ENCODE measurements around the gene FABP3. TPM values are rescaled to one million over a fixed set of nuclear protein-coding genes. Genes with fewer than 3 reads are reported as not detected.
A peak's percentile ranks its signal among the peaks of the same experiment; 100 is the strongest.

Gene FABP3
- 10 to 100 TPM; 12.6 to 30.1 (median 29.9) TPM for polyA plus RNA-seq

DNA sequence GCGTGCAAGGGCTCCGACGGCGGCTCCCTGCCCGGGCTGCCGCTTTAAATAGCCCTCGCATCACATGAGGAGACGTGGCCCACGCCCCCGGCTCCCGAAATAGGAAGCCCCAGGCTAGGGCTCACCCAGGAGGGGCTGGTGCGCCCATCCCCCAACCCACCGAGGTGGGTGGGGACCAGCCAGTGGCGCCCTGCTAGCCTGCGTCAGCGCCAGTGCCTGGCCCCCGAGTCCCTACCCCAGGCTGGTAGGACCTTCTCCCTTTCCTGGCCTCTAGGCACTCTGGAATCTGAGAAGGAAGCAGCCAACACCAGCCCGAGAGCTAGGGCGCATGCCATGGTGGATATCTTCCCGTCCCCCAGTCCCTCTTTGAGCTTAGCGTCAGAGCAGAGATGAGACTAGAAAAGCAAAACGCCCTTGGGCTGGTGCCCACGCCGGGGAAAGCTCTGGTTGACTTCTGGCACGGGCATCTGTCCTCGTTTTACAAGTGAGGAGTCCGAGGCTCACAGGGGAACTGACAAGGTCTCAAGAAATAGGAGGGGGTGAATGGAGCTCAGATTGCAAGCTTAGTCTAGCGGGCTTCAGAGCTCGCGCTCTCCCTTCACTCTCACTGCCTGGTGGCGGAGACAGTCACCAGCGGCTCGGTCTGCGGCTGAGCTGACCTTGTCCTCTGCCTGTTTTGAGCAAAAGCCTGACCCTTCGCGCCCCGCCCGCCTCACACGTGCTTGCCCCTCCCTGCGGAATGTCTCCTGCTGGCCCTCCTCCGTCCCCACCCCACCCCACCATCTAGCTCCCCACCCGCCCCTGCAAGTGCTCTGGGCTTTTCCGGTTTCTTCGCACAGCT is at the start of gene FABP3:
FABP3 (minus strand) TSS at position 21 of the 841 bp plus-strand sequence. CDS start 62 bp downstream, outside the sequence.
- H3K27ac ChIP-seq (ENCODE audit: low read depth, low read length), result peak within 1 kb of the TSS; percentile 84
- WGBS, 3 donors, result 2 to 13% (median 2%) methylated on average over 44 of the region's 44 CpGs

DNA sequence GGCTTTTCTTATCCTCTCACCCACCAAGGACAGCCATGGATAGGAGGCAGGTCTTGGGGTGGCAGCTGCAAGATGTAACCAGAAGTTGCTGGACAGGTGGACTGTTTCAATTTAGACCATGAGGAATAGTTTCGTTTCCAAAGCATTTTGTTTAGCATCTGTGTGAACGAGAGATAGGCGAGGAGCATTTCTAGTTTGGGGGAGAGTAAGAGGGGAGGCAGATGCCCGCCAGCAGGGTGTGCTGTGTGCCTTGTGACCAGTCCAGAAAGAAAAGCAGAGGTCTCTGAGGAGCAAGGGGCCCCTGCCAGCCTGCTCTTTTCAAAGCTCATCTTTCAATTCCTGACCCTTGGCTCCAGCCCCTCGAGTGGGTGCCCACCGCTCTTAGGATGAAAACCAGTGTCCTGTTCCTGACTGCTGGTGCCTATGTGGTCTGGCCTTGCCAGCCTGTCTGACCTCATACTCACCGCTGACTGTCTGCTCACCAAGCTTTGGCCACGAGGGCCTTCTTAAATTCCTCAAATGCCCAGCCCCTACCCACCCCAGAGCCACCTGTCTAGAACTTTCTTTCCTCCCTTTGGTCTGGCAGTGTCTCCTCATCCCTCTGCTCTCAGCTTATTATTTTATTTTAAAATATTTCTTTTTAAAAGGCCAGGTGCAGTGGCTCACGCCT is 48.6 kb upstream of the FABP3 start:
- 64 to 72% (median 65%) methylated on average over 9 of the region's 9 CpGs for WGBS, 3 donors
- H3K27ac ChIP-seq (ENCODE audit: low read depth, low read length), result no peak overlapping the region

- 81 to 87% (median 86%) methylated on average over 5 of the region's 5 CpGs for WGBS, 3 donors
- no peak overlapping the region for H3K27ac ChIP-seq (ENCODE audit: low read depth, low read length)
Observed at GRCh38 chr1:31420716-31421115, 47.8 kb upstream of the FABP3 start.

- 68 to 78% (median 70%) methylated on average over 4 of the region's 4 CpGs for WGBS, 3 donors
- H3K27ac ChIP-seq (ENCODE audit: low read depth, low read length), result no peak overlapping the region
Observed at GRCh38 chr1:31418626-31419323, 45.9 kb upstream of the FABP3 start.

- WGBS, 3 donors, result 87 to 88% (median 88%) methylated on average over 3 of the region's 3 CpGs
Observed at GRCh38 chr1:31417148-31417547, 44.3 kb upstream of the FABP3 start.

GRCh38 chr1:31416101-31416736 is 43.3 kb upstream of the FABP3 start:
- no peak overlapping the region for H3K27ac ChIP-seq (ENCODE audit: low read depth, low read length)
- 70 to 77% (median 74%) methylated on average over 7 of the region's 7 CpGs for WGBS, 3 donors

More at GRCh38 chr1:31417148-31417547, 44.3 kb upstream of the FABP3 start:
- H3K27ac ChIP-seq (ENCODE audit: low read depth, low read length), result no peak overlapping the region

- H3K27ac ChIP-seq (ENCODE audit: low read depth, low read length), result no peak overlapping the region
- WGBS, 3 donors, result 91 to 97% (median 96%) methylated on average over 2 of the region's 2 CpGs
Observed at GRCh38 chr1:31415658-31416057, 42.8 kb upstream of the FABP3 start.

DNA sequence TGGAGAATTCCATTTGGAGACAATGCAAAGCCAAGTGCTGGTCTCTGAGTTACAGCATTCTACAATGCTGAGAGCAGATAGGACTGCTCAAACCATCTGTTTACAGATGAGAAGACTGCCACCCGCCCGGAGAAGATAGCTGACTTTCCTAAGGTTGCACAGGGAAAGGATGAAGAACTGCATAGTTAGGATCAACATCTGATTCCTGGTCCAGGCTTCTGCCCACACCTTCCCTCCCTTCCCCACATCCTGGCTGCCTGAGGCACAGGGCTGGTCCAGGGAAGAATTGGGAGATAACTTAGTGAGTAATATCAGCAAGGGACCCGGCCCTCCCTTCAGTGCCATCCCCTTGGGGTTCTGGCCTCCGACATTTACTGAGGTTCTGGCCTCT is 42.1 kb upstream of the FABP3 start:
- WGBS, 3 donors, result 90 to 98% (median 93%) methylated on average over 4 of the region's 4 CpGs
- H3K27ac ChIP-seq (ENCODE audit: low read depth, low read length), result no peak overlapping the region

GRCh38 chr1:31413405-31414001 is 40.6 kb upstream of the FABP3 start:
- no peak overlapping the region for H3K27ac ChIP-seq (ENCODE audit: low read depth, low read length)
- WGBS, 3 donors, result 0 to 1% (median 0%) methylated on average over 46 to 54 of the region's 54 CpGs

- 1 to 3% (median 3%) methylated on average over 32 to 63 of the region's 63 CpGs for WGBS, 3 donors
- no peak within 1 kb of the TSS for H3K27ac ChIP-seq (ENCODE audit: low read depth, low read length)
Observed at GRCh38 chr1:31412732-31413404, 40.0 kb upstream of the FABP3 start, which contains the start of gene SERINC2. SERINC2 (plus strand) TSS chr1:31413213; CDS start chr1:31413266, 53 bp downstream.

DNA sequence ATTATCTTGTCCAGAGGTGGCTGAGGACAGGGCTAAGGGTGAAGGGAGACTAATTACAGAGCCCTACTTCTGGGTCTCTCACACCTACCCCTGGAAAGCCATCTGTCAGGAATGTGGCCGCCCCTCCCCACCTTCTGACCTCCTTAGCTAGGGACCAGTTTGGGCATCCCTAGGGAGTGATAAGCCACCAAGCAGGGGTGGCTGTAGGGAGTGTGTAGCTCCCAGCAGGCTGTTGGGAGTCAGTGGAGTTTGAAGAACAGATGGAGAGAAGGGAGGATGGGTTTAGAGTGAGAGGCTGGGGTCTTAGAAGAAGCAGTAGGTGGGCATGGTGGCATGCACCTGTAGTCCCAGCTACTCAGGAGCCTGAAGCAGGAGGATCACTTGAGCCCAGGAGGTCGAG is 39.3 kb upstream of the FABP3 start:
- H3K27ac ChIP-seq (ENCODE audit: low read depth, low read length), result no peak overlapping the region
- WGBS, 3 donors, result 55 to 75% (median 56%) methylated on average over 2 of the region's 2 CpGs

- 71 to 79% (median 79%) methylated on average over 4 of the region's 4 CpGs for WGBS, 3 donors
- no peak overlapping the region for H3K27ac ChIP-seq (ENCODE audit: low read depth, low read length)
Observed at GRCh38 chr1:31410871-31411270, 38.0 kb upstream of the FABP3 start.

DNA sequence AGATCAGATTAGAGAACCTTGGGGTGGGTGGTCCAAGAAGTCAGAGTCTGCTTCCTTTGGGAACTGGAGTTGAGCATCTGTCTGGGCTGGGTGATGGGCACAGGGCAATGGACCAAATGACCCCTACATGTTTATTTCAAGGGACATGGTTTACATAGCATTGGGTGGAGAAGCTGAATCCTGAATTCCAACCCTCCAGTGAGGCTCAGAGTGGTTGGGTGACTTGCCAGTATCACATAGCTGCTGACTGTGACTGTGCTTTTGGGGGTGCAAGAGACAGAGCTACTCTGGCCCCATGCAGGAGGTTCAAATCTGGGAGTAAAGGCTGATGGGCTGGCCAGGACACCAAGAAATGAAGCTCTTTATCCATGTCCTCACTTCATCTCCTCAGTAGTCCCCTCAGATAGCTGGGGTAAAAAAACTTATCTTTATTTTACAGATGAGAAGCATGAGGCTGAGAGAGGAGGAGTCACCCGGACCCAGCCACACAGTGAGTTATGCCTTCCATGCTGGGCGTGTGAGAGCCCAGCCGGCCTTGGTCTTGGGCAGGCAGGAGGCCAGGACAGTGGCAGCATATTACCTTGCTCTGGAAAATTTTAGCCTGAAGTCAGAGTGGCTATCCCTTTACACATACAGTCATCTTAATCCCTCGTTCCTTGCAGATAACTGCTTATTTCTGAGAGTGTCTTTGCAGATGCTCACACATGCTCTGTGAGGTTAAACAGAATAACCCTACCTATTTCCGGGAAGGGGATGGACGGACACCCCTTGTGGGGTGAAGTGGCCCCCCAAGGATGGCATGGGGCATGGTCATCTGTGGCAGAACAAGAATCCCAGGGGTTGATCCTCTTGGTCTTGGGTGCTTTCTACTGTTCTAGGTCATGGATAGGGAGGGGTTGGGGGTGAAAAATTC is 37.3 kb upstream of the FABP3 start:
- 64 to 75% (median 66%) methylated on average over 6 of the region's 6 CpGs for WGBS, 3 donors
- H3K27ac ChIP-seq (ENCODE audit: low read depth, low read length), result no peak overlapping the region

GRCh38 chr1:31408788-31409318 is 36.0 kb upstream of the FABP3 start:
- H3K27ac ChIP-seq (ENCODE audit: low read depth, low read length), result no peak overlapping the region
- WGBS, 3 donors, result 81 to 92% (median 91%) methylated on average over 5 of the region's 5 CpGs

GRCh38 chr1:31407029-31407626 is 34.3 kb upstream of the FABP3 start:
- WGBS, 3 donors, result 78 to 86% (median 79%) methylated on average over 18 of the region's 18 CpGs
- H3K27ac ChIP-seq (ENCODE audit: low read depth, low read length), result no peak overlapping the region
